ENCODE measurements around the gene TANC1.

Gene TANC1

DNA sequence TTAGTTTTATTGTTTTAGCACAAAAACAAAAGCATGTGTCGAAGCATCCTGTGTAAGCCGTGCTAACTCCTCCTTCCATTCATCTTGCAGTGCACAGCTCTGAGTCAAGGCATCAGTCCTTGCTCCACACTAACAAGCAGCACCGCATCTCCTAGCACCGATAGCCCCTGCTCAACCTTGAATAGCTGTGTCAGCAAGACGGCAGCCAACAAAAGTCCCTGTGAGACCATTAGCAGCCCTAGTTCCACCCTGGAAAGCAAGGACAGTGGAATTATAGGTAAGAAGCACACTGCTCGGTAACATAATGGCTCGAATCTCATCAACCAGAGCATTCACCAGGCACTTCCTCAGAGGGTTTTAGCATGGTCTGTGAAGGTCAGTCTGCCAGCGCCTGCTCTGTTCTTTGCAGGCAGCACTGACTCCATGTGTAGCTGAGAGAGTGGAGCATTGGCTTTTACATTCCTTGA, 181.9 kb downstream of the TANC1 start:
- no peaks in the 10 kb centered on the region for H3K9me3 ChIP-seq (ENCODE audit: control insufficient read depth, low read depth, low read length)
- no peaks in the 10 kb centered on the region for H3K27me3 ChIP-seq (ENCODE audit: control insufficient read depth, insufficient read depth, low read length)
- H3K36me3 ChIP-seq (ENCODE audit: control insufficient read depth, low read depth, low read length) = no peaks in the 10 kb centered on the region
- peaks cover 3% of the 10 kb centered on the region for H3K4me1 ChIP-seq (ENCODE audit: control insufficient read depth, low read depth, low read length)
- no peak overlapping the region for H3K27ac ChIP-seq (ENCODE audit: low read length)
- H3K4me3 ChIP-seq (ENCODE audit: low read length) = no peak overlapping the region
- no peak overlapping the region for H3K9ac ChIP-seq (ENCODE audit: low read length)

DNA sequence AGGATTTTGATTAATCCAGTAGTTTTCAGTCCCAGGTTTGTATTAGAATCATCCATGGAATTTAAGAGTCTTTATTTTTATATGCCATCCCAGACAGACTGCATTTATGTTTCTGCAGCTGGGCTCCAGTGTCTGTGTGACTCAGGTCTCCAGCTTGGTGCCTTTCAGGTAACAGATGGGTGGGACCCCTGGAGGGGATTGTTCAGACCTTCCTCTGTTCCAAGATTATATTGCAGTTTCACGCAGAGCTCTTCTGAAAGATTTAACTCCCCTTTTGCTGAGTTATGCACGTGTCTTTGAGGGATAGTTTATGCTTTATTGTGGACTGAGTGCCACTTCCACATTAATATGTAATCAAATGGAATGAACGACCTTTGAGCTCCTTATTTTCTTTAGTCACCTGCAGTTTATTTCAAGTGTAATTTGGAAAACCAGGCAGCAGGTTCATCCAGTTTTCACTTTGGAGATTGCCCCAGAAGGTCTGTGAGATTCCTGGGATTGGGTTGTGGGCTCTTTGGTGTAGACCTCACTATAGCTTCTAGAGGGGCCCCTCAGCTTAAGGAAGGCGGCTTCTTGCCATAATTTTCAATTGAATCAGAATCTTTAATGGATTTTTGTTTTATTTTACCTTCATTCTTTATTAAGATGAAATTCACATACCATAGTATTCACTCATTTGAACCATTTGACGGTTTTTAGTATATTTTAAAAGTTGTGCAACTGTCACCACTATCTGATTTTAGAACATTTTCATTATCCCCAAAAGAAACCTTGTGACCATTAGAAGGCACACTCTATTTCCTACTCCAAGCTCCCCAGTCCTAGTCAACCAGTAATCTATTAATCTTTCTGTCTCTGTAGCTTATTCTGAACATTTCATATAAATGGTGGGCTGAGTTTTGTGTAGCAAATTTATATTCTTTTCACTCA, 183.0 kb downstream of the TANC1 start:
- Histone ChIP-seq H3K9ac (ENCODE audit: low read length) (no peak overlapping the region), H3K9me3 (ENCODE audit: control insufficient read depth, low read depth, low read length) (no peaks in the 10 kb centered on the region), H3K4me1 (ENCODE audit: control insufficient read depth, low read depth, low read length) (peaks cover 10% of the 10 kb centered on the region), H3K4me3 (ENCODE audit: low read length) (no peak overlapping the region), H3K36me3 (ENCODE audit: control insufficient read depth, low read depth, low read length) (no peaks in the 10 kb centered on the region), H3K27me3 (ENCODE audit: control insufficient read depth, insufficient read depth, low read length) (no peaks in the 10 kb centered on the region), H3K27ac (ENCODE audit: low read length) (no peak overlapping the region)

DNA sequence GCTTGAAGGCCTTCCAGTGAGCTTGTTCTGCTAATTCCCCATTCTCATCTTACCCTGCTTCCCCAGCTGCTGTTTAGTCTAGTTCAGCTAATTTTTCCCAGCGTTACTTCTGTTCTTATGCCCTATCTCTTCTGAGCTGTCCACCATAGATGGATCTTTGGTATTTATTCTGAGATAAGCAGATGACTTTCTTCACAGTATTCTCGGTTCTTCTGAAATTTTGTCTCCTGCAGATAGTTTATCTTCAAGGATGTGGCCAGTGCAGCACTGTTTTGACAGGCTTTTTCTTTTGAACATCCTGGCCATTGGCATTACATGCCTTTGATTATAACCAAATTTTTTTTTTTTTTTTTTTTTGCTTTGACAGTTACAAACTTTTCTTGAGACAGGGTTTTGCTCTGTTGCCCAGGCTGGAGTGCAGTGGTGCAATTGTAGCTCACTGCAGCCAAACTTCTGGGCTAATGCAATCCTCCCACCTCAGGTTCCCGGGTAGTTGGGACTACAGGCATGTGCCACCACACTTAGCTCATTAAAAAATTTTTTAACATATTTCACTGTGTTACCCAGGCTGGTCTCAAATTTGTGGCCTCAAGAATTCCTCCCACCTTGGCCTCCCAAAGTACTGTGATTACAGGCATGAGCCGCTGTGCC, 183.8 kb downstream of the TANC1 start:
- Histone ChIP-seq H3K4me3 (ENCODE audit: low read length) (no peak overlapping the region), H3K4me1 (ENCODE audit: control insufficient read depth, low read depth, low read length) (peaks cover 10% of the 10 kb centered on the region), H3K9me3 (ENCODE audit: control insufficient read depth, low read depth, low read length) (no peaks in the 10 kb centered on the region), H3K36me3 (ENCODE audit: control insufficient read depth, low read depth, low read length) (no peaks in the 10 kb centered on the region), H3K9ac (ENCODE audit: low read length) (no peak overlapping the region), H3K27ac (ENCODE audit: low read length) (no peak overlapping the region), H3K27me3 (ENCODE audit: control insufficient read depth, insufficient read depth, low read length) (no peaks in the 10 kb centered on the region)

DNA sequence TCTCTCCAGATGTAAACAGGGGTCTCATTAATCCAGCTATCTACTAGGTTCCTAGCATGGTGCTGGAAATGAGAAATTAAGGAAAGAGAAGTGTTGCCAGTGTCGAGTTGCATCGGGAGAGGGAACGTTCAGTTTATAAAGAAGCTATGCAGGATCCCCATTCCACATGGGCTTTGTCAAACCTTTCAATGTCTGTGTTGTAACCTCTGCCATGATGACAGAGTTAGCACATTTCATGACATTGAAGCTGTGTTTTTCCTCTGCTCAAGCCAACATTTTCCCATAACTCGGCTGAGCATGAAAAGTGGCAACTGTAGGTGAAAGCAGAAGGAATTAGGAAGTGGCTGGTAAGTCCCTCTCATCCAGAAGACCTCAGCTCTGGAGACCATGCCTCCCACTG, 184.6 kb downstream of the TANC1 start:
- Histone ChIP-seq H3K27ac (ENCODE audit: low read length) (no peak overlapping the region), H3K9me3 (ENCODE audit: control insufficient read depth, low read depth, low read length) (no peaks in the 10 kb centered on the region), H3K4me3 (ENCODE audit: low read length) (no peak overlapping the region), H3K27me3 (ENCODE audit: control insufficient read depth, insufficient read depth, low read length) (no peaks in the 10 kb centered on the region), H3K36me3 (ENCODE audit: control insufficient read depth, low read depth, low read length) (no peaks in the 10 kb centered on the region), H3K9ac (ENCODE audit: low read length) (no peak overlapping the region), H3K4me1 (ENCODE audit: control insufficient read depth, low read depth, low read length) (peaks cover 10% of the 10 kb centered on the region)

DNA sequence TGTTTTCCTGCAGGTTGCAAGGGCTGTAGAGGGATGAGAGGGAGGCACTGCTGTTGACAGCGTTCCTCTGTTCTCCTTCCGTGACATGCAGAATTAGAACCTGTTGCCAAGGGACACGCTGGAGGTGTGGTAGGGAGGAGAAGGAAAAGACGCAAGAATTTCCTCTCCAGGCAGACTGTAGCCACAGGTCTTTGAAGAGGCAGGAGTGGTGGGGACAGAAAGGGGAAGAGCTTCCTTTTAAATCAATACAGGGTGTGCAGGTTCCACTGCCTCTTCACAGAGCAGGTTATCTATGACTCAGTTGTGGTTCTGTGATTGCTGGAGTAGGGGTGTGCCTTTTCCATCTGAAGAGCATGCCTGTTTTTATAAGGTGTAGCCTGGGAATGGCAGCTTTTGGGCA, 185.0 kb downstream of the TANC1 start:
- H3K36me3 ChIP-seq (ENCODE audit: control insufficient read depth, low read depth, low read length) = no peaks in the 10 kb centered on the region
- no peaks in the 10 kb centered on the region for H3K27me3 ChIP-seq (ENCODE audit: control insufficient read depth, insufficient read depth, low read length)
- no peak overlapping the region for H3K9ac ChIP-seq (ENCODE audit: low read length)
- H3K27ac ChIP-seq (ENCODE audit: low read length) = no peak overlapping the region
- no peaks in the 10 kb centered on the region for H3K9me3 ChIP-seq (ENCODE audit: control insufficient read depth, low read depth, low read length)
- H3K4me1 ChIP-seq (ENCODE audit: control insufficient read depth, low read depth, low read length) = peaks cover 10% of the 10 kb centered on the region
- H3K4me3 ChIP-seq (ENCODE audit: low read length) = no peak overlapping the region

DNA sequence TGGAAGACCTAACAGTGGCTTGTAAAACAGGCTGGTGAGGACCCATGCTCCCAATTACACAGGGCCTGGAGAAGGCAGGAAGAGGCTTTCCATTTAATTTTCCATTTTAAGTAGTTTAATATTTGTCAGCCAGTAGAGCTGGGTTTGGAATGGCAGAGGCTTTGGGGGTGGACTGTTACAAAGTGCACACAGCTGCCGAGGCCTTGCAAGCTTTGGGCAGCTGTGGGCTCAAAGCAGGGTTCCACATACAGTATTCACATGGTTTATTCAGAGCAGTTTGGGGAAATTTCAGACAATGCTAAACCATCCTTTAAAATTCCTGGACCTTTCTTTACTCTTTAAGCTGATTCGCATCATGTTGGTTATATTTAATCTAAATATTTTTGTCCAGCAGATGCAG, 185.5 kb downstream of the TANC1 start:
- H3K9ac ChIP-seq (ENCODE audit: low read length) = no peak overlapping the region
- no peaks in the 10 kb centered on the region for H3K27me3 ChIP-seq (ENCODE audit: control insufficient read depth, insufficient read depth, low read length)
- no peak overlapping the region for H3K4me3 ChIP-seq (ENCODE audit: low read length)
- H3K36me3 ChIP-seq (ENCODE audit: control insufficient read depth, low read depth, low read length) = no peaks in the 10 kb centered on the region
- H3K27ac ChIP-seq (ENCODE audit: low read length) = no peak overlapping the region
- H3K9me3 ChIP-seq (ENCODE audit: control insufficient read depth, low read depth, low read length) = no peaks in the 10 kb centered on the region
- peaks cover 10% of the 10 kb centered on the region for H3K4me1 ChIP-seq (ENCODE audit: control insufficient read depth, low read depth, low read length)

DNA sequence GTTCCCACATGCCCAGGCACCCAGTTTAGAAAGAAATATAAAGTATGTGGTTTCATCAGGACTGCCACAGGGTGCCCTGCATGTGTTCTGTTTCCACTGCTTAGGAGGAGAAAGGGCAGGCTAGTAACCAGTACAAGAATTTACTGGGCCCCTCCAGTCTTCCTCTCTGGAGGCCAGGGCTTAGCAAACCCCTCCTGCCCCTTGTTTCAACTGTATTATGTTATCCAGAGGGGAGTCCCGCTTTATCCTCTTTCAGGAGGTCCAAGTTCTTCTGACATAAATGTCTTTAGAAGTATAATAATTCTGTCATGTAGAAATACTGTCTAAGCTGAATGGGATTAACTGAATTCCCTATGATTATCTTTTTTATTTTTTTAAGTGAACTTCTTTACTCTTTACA, 185.9 kb downstream of the TANC1 start:
- H3K9me3 ChIP-seq (ENCODE audit: control insufficient read depth, low read depth, low read length) = no peaks in the 10 kb centered on the region
- H3K4me3 ChIP-seq (ENCODE audit: low read length) = no peak overlapping the region
- H3K36me3 ChIP-seq (ENCODE audit: control insufficient read depth, low read depth, low read length) = no peaks in the 10 kb centered on the region
- peaks cover 10% of the 10 kb centered on the region for H3K4me1 ChIP-seq (ENCODE audit: control insufficient read depth, low read depth, low read length)
- no peak overlapping the region for H3K9ac ChIP-seq (ENCODE audit: low read length)
- H3K27me3 ChIP-seq (ENCODE audit: control insufficient read depth, insufficient read depth, low read length) = no peaks in the 10 kb centered on the region
- no peak overlapping the region for H3K27ac ChIP-seq (ENCODE audit: low read length)

DNA sequence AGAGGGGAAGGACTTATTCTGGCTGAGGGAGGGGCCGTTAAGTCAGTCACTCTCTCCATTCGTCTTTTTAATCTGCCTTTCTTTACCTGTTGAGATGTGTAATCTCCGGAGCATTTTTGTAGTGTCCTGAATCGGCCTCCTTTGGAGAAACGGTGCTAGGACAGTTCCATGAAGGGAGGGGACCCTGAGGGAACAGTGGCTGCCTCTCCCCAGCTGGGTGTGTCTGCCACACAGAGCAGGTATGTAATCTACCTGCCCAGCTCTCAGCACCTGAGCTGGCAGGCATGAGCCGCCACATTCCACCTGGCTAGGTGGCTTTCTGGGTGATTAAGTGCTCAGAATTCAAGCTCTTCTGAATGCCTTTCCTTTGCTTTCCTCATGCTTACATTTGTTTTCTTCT, 186.9 kb downstream of the TANC1 start:
- Histone ChIP-seq H3K27me3 (ENCODE audit: control insufficient read depth, insufficient read depth, low read length) (no peaks in the 10 kb centered on the region), H3K4me3 (ENCODE audit: low read length) (no peak overlapping the region), H3K4me1 (ENCODE audit: control insufficient read depth, low read depth, low read length) (peaks cover 10% of the 10 kb centered on the region), H3K9me3 (ENCODE audit: control insufficient read depth, low read depth, low read length) (no peaks in the 10 kb centered on the region), H3K36me3 (ENCODE audit: control insufficient read depth, low read depth, low read length) (no peaks in the 10 kb centered on the region), H3K27ac (ENCODE audit: low read length) (no peak overlapping the region), H3K9ac (ENCODE audit: low read length) (no peak overlapping the region)

DNA sequence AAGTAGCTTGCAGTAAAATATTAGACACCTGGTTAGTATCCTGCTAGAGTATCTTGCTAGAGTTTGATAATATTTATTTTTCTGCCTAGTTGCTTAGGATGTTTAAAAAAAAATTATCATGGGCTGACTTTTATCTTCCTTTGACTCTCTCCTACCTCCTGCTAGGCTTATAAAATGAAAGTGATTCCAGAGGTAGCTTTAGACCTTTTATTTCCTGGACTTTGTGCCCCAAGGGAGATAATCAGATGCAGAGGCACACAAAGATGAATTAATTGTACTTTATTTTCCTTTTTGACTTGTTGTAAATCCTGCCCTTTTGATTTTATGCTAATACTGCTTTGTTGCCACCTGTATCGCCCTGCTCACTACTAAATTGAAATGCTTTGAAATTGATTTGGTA, 187.4 kb downstream of the TANC1 start:
- Histone ChIP-seq H3K9me3 (ENCODE audit: control insufficient read depth, low read depth, low read length) (no peaks in the 10 kb centered on the region), H3K4me1 (ENCODE audit: control insufficient read depth, low read depth, low read length) (peaks cover 10% of the 10 kb centered on the region), H3K27me3 (ENCODE audit: control insufficient read depth, insufficient read depth, low read length) (no peaks in the 10 kb centered on the region), H3K4me3 (ENCODE audit: low read length) (no peak overlapping the region), H3K36me3 (ENCODE audit: control insufficient read depth, low read depth, low read length) (no peaks in the 10 kb centered on the region), H3K9ac (ENCODE audit: low read length) (no peak overlapping the region), H3K27ac (ENCODE audit: low read length) (no peak overlapping the region)

DNA sequence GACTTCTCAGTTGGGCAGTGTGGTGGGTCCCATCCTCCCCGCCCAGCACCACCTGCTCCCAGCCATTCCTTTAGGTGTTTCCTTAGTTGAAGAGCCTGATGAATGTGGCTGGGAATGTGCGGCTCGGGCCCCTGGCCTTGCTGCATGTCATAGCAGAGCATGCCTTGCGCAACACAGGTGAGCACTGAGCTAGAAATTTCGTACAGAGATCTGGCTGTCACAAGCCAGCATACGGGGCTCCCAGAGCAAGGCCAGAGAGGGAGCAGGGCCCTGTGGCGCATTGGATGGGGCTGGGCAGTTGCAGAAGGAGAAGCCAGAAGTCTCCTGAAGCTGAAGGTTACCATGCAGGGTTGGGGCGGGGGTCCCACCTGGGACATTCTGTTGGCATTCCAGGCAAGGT, 188.4 kb downstream of the TANC1 start:
- no peak overlapping the region for H3K27ac ChIP-seq (ENCODE audit: low read length)
- no peak overlapping the region for H3K4me3 ChIP-seq (ENCODE audit: low read length)
- no peak overlapping the region for H3K9ac ChIP-seq (ENCODE audit: low read length)
- no peaks in the 10 kb centered on the region for H3K9me3 ChIP-seq (ENCODE audit: control insufficient read depth, low read depth, low read length)
- no peaks in the 10 kb centered on the region for H3K36me3 ChIP-seq (ENCODE audit: control insufficient read depth, low read depth, low read length)
- H3K27me3 ChIP-seq (ENCODE audit: control insufficient read depth, insufficient read depth, low read length) = no peaks in the 10 kb centered on the region
- H3K4me1 ChIP-seq (ENCODE audit: control insufficient read depth, low read depth, low read length) = peaks cover 10% of the 10 kb centered on the region

DNA sequence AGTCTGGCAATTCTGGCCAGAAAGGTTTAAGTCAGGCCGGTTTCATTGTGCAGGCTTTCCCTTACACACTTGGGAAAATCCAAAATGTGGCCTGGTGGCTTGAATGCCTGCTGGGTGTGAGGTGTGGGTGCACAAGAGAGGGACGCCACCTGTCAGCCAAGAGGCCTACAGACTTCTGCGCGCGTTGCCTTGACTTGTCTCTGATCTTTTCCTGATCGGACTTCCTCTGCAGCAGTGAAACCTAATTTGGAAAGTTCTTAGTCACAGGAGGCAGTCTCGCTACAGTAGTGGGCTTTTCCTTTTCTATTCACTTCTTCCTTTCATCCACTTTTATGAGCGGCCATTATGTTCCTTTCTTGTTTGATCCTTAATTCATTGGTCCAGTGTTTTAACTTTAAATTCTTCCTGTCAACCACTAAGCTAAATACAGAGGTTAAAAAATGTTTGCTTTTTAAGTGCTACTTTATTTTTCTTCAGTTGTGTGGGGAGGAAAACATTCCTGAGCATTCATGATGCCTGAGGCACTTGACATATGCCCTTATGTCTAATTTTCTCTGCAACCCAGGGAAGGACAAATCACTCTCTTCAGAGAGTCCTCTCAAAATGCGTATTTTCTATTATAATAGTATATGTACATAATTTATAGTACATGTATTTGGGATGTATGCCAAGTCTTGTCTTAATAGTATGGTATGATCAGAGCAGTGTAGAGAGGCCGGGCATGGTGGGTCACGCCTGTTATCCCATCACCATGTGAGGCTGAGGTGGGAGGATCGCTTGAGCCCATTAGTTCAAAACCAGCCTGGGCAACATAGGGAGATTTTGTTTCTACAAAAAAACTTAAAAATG, 189.1 kb downstream of the TANC1 start:
- no peaks in the 10 kb centered on the region for H3K27me3 ChIP-seq (ENCODE audit: control insufficient read depth, insufficient read depth, low read length)
- H3K4me1 ChIP-seq (ENCODE audit: control insufficient read depth, low read depth, low read length) = peaks cover 10% of the 10 kb centered on the region
- H3K27ac ChIP-seq (ENCODE audit: low read length) = no peak overlapping the region
- H3K36me3 ChIP-seq (ENCODE audit: control insufficient read depth, low read depth, low read length) = no peaks in the 10 kb centered on the region
- H3K9ac ChIP-seq (ENCODE audit: low read length) = no peak overlapping the region
- no peaks in the 10 kb centered on the region for H3K9me3 ChIP-seq (ENCODE audit: control insufficient read depth, low read depth, low read length)
- no peak overlapping the region for H3K4me3 ChIP-seq (ENCODE audit: low read length)

All from iPS-18a (cell line).